ENCODE results near the gene COL25A1. TPM values are rescaled to one million over a fixed set of nuclear protein-coding genes. Genes with fewer than 3 reads are reported as not detected.
"Not testable (repeated sequence)": the region's sequence is repeated elsewhere in the genome, so short reads cannot be mapped to it uniquely, and the experiment has no call there.

Gene COL25A1
- total RNA-seq, 1 experiment from 2014 or later: not detected

DNA sequence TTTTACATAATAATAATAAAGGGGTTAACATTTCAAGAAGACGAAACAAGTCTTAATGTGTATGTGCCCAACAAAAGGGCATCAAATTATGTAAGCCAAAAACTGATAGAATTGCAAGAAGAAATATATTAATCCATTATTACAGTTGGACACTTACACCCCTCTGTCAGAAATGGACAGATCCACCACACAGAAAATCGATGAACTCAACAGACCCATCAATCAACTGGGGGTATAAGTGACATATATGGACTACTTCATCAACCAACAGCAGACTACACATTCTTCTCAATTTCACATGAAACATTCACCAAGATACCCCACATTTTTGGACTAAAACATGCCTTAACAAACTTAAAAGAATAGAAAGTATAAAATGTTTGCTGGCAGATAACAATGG is 183.8 kb downstream of the COL25A1 start:
- Mint-ChIP-seq H3K4me1 (ENCODE audit: low read depth, unreplicated experiment) (no peaks in the 10 kb centered on the region), H3K4me3 (ENCODE audit: low read depth, unreplicated experiment) (no peak overlapping the region), H3K9me3 (ENCODE audit: low read depth, unreplicated experiment) (no peaks in the 10 kb centered on the region), H3K27me3 (ENCODE audit: unreplicated experiment) (no peaks in the 10 kb centered on the region), H3K36me3 (ENCODE audit: insufficient read depth, unreplicated experiment) (no peaks in the 10 kb centered on the region), H3K27ac (ENCODE audit: unreplicated experiment) (no peak overlapping the region)
- CTCF ChIA-PET: no interaction called here
- TF ChIP-seq, protein P1, sequence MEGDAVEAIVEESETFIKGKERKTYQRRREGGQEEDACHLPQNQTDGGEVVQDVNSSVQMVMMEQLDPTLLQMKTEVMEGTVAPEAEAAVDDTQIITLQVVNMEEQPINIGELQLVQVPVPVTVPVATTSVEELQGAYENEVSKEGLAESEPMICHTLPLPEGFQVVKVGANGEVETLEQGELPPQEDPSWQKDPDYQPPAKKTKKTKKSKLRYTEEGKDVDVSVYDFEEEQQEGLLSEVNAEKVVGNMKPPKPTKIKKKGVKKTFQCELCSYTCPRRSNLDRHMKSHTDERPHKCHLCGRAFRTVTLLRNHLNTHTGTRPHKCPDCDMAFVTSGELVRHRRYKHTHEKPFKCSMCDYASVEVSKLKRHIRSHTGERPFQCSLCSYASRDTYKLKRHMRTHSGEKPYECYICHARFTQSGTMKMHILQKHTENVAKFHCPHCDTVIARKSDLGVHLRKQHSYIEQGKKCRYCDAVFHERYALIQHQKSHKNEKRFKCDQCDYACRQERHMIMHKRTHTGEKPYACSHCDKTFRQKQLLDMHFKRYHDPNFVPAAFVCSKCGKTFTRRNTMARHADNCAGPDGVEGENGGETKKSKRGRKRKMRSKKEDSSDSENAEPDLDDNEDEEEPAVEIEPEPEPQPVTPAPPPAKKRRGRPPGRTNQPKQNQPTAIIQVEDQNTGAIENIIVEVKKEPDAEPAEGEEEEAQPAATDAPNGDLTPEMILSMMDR (IDR thresholded peaks at IDR 0.05; ENCODE audit: unreplicated experiment): no peak
- no peak for DNase-seq
- BruUV-seq (replicated peaks): no TSS peak
- intact Hi-C loops (cut with micrococcal nuclease; ENCODE audit: unreplicated experiment): no loop called here

DNA sequence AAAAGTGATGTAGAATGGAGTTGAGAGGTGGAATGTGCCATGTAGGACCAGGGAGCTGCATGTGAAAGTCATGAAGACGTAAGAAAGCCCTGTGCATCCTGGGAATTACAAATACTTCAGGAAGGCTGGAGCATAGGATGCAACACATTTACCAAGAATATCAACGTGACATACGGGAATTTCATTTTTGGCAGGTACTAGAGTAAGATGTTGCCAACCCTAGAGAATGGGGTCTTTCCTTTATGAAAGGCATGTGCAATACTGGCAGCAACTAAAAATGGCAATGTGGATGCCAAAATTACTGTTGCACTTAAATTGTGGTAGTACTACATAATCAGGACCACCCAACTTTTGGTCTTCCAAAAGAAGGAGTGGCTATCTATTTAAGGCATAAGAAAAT is 188.0 kb downstream of the COL25A1 start:
- no TSS peak for BruUV-seq (replicated peaks)
- H3K36me3 Mint-ChIP-seq (ENCODE audit: insufficient read depth, unreplicated experiment): no peaks in the 10 kb centered on the region

DNA sequence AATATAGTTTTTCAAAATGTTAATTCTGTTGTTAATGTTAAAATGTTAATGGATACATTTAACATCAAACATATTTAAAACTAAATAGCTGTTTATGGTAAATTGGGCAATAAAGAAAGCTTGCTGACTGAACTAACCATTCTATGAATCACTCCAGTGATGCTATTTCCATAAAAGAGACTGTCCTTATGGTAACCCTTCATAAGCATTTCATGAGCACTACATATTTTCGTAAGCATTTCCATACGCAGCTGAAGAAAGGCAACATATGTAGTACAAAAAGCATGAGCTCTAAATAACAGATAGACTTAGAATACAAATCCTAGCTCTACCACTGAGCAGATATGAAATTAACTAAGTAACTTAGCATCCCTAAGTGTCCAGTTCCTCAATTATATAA is 188.9 kb downstream of the COL25A1 start:
- CTCF ChIA-PET: no interaction called here
- Mint-ChIP-seq H3K4me3 (ENCODE audit: low read depth, unreplicated experiment) (no peak overlapping the region), H3K36me3 (ENCODE audit: insufficient read depth, unreplicated experiment) (no peaks in the 10 kb centered on the region), H3K27ac (ENCODE audit: unreplicated experiment) (no peak overlapping the region), H3K9me3 (ENCODE audit: low read depth, unreplicated experiment) (no peaks in the 10 kb centered on the region), H3K27me3 (ENCODE audit: unreplicated experiment) (no peaks in the 10 kb centered on the region), H3K4me1 (ENCODE audit: low read depth, unreplicated experiment) (no peaks in the 10 kb centered on the region)
- no TSS peak for BruUV-seq (replicated peaks)
- intact Hi-C loops (cut with micrococcal nuclease; ENCODE audit: unreplicated experiment): no loop called here
- TF ChIP-seq, protein P1 (IDR thresholded peaks at IDR 0.05; ENCODE audit: unreplicated experiment): no peak
- no peak for DNase-seq

More for the DNA sequence above, 188.0 kb downstream of the COL25A1 start:
- CTCF ChIA-PET: no interaction called here
- Mint-ChIP-seq H3K27me3 (ENCODE audit: unreplicated experiment) (no peaks in the 10 kb centered on the region), H3K27ac (ENCODE audit: unreplicated experiment) (no peak overlapping the region), H3K4me1 (ENCODE audit: low read depth, unreplicated experiment) (no peaks in the 10 kb centered on the region), H3K4me3 (ENCODE audit: low read depth, unreplicated experiment) (no peak overlapping the region), H3K9me3 (ENCODE audit: low read depth, unreplicated experiment) (no peaks in the 10 kb centered on the region)
- DNase-seq: no peak
- TF ChIP-seq, protein P1 (IDR thresholded peaks at IDR 0.05; ENCODE audit: unreplicated experiment): no peak
- intact Hi-C loops (cut with micrococcal nuclease; ENCODE audit: unreplicated experiment): no loop called here

DNA sequence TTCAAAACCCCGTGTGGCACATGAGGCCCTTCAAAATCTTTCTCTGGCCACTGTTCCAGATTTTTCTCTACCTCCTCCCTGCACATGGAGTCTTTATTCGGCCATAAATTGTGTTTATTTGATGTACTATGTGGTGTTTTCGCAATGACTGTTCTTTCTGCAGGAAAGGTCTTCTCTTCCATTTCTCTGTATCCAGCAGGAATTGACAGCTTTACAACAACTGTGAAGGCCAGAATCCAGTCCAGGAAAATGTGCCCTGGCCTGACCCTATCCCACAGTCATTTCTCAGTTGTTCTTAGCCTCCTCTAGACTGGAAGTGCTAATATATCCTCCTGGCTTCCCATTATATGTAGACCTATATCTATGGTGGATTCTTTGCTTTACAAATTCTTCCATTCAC is 191.4 kb downstream of the COL25A1 start:
- Mint-ChIP-seq H3K4me1 (ENCODE audit: low read depth, unreplicated experiment) (no peaks in the 10 kb centered on the region), H3K9me3 (ENCODE audit: low read depth, unreplicated experiment) (no peaks in the 10 kb centered on the region), H3K27ac (ENCODE audit: unreplicated experiment) (no peak overlapping the region), H3K4me3 (ENCODE audit: low read depth, unreplicated experiment) (no peak overlapping the region), H3K36me3 (ENCODE audit: insufficient read depth, unreplicated experiment) (no peaks in the 10 kb centered on the region), H3K27me3 (ENCODE audit: unreplicated experiment) (no peaks in the 10 kb centered on the region)
- no peak for DNase-seq
- intact Hi-C loops (cut with micrococcal nuclease; ENCODE audit: unreplicated experiment): no loop called here
- TF ChIP-seq, protein P1 (IDR thresholded peaks at IDR 0.05; ENCODE audit: unreplicated experiment): no peak
- BruUV-seq (replicated peaks): no TSS peak
- CTCF ChIA-PET: no interaction called here

DNA sequence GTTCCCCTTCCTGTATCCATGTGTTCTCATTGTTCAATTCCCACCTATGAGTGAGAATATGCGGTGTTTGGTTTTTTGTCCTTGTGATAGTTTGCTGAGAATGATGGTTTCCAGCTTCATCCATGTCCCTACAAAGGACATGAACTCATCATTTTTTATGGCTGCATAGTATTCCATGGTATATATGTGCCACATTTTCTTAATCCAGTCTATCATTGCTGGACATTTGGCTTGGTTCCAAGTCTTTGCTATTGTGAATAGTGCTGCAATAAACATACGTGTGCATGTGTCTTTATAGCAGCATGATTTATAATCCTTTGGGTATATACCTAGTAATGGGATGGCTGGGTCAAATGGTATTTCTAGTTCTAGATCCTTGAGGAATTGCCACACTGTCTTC is 194.2 kb downstream of the COL25A1 start:
- H3K36me3 Mint-ChIP-seq (ENCODE audit: insufficient read depth, unreplicated experiment); BruUV-seq (replicated peaks); DNase-seq; H3K9me3 Mint-ChIP-seq (ENCODE audit: low read depth, unreplicated experiment); H3K4me3 Mint-ChIP-seq (ENCODE audit: low read depth, unreplicated experiment); H3K27ac Mint-ChIP-seq (ENCODE audit: unreplicated experiment); H3K27me3 Mint-ChIP-seq (ENCODE audit: unreplicated experiment); CTCF ChIA-PET; H3K4me1 Mint-ChIP-seq (ENCODE audit: low read depth, unreplicated experiment); intact Hi-C loops (cut with micrococcal nuclease; ENCODE audit: unreplicated experiment): not testable (repeated sequence)
